Cardiac ventricle fibroblast (primary cell): ENCODE data around the gene ATXN7L1. TPM values are rescaled to one million over a fixed set of nuclear protein-coding genes. Genes with fewer than 3 reads are reported as not detected.

Experiments
- total RNA-seq: library from RNA; depleted of rRNA; stranded (reverse); fragments of >200 nt; gene quantifications from 2 replicates; pipeline ENCODE4 v1.2.3, GENCODE V29; 2015

Gene ATXN7L1
- 3.5 and 4.1 TPM in 2 replicates for total RNA-seq

DNA sequence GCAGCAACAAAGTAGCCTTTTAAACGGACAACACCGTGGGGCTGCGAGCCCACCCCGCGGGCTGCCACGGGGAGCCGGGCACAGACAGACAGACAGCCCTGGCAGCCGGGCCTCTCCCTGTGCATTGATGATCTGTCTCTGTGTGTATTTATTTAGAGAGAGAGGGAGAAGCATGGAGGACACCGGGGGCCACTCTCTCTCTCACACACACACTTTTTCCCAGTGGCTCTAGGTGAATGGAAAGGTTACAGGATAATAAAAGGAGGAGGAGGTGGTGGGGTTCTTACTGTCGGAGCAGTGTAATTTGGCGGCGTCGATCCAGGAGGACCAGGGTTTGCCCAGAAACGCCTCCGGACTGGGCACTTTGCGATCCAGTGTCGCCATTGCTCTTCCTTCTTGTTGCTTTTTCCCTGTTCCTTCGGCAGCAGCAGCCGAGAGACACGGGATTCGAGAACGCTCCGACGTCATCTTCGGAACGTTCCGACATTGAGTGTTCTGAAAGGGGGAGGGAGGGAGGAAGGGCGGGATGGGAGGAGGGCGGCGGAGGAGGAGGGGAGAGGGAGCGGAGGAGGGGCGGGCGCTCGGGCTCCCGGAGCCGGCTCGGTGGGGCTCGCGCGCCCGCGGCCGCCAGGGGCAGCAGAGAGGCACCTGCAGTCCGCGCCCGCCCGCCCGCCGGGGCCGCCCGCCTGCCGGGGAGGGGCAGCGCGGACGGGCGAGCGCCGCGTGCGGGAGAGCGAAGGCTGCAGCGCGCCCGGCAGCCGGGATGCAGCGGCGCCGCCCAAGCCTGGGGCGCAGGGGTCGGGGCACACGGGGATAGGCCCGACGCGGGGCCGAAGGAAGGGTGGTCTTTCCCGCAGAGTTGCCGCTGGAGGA lies at the start of gene ATXN7L1:
ATXN7L1 (minus strand) TSS at position 509 of the 873 bp plus-strand sequence; CDS start at position 468, 41 bp downstream.

GRCh38 chr7:105581066-105581811 lies 295.2 kb downstream of the ATXN7L1 start, which contains the start of gene EFCAB10:
TSS of gene EFCAB10 (minus strand) at chr7:105581493. CDS start at chr7:105581463, 30 bp downstream.

Other genes starting within 250 kb of the ATXN7L1 start
- gene CDHR3, start 86.7 kb upstream of the ATXN7L1 start, total RNA-seq, result 1.6 and 3.6 TPM in 2 replicates
- 61.5 TPM in 2 replicates for gene SYPL1, start 235.7 kb upstream of the ATXN7L1 start, total RNA-seq